ENCODE results near the gene SMURF1.

The SMURF1 gene

GRCh38 chr7:99132595-99133321 is 11.2 kb downstream of the SMURF1 start:
- no peak overlapping the region for H3K4me3 Mint-ChIP-seq
- H3K4me1 Mint-ChIP-seq (ENCODE audit: low read depth) = peaks cover 7% of the 10 kb centered on the region
- H3K9me3 Mint-ChIP-seq = no peaks in the 10 kb centered on the region
- H3K27ac Mint-ChIP-seq = no peak overlapping the region
- H3K27me3 Mint-ChIP-seq (ENCODE audit: low read depth) = no peaks in the 10 kb centered on the region
- no peaks in the 10 kb centered on the region for H3K36me3 Mint-ChIP-seq (ENCODE audit: low read depth)

GRCh38 chr7:99131290-99131689 is 12.6 kb downstream of the SMURF1 start:
- H3K27ac Mint-ChIP-seq = no peak overlapping the region

GRCh38 chr7:99129536-99129935 is 14.4 kb downstream of the SMURF1 start:
- H3K4me1 Mint-ChIP-seq (ENCODE audit: low read depth) = peaks cover 11% of the 10 kb centered on the region
- no peak overlapping the region for H3K27ac Mint-ChIP-seq
- H3K4me3 Mint-ChIP-seq = no peak overlapping the region
- no peaks in the 10 kb centered on the region for H3K36me3 Mint-ChIP-seq (ENCODE audit: low read depth)
- H3K27me3 Mint-ChIP-seq (ENCODE audit: low read depth) = no peaks in the 10 kb centered on the region
- H3K9me3 Mint-ChIP-seq = no peaks in the 10 kb centered on the region

More at GRCh38 chr7:99131290-99131689, 12.6 kb downstream of the SMURF1 start:
- H3K36me3 Mint-ChIP-seq (ENCODE audit: low read depth) = no peaks in the 10 kb centered on the region
- H3K4me1 Mint-ChIP-seq (ENCODE audit: low read depth) = peaks cover 7% of the 10 kb centered on the region
- no peaks in the 10 kb centered on the region for H3K9me3 Mint-ChIP-seq
- no peak overlapping the region for H3K4me3 Mint-ChIP-seq
- no peaks in the 10 kb centered on the region for H3K27me3 Mint-ChIP-seq (ENCODE audit: low read depth)

- Mint-ChIP-seq H3K27me3 (ENCODE audit: low read depth) (no peaks in the 10 kb centered on the region), H3K36me3 (ENCODE audit: low read depth) (no peaks in the 10 kb centered on the region), H3K27ac (no peak overlapping the region), H3K9me3 (no peaks in the 10 kb centered on the region), H3K4me3 (no peak overlapping the region), H3K4me1 (ENCODE audit: low read depth) (peaks cover 11% of the 10 kb centered on the region)
Measured at GRCh38 chr7:99129001-99129400, 14.9 kb downstream of the SMURF1 start.

- Mint-ChIP-seq H3K36me3 (ENCODE audit: low read depth) (no peaks in the 10 kb centered on the region), H3K27ac (no peak overlapping the region), H3K4me1 (ENCODE audit: low read depth) (peaks cover 8% of the 10 kb centered on the region), H3K4me3 (no peak overlapping the region), H3K9me3 (no peaks in the 10 kb centered on the region), H3K27me3 (ENCODE audit: low read depth) (no peaks in the 10 kb centered on the region)
Measured at GRCh38 chr7:99128076-99128950, 15.6 kb downstream of the SMURF1 start.

GRCh38 chr7:99127636-99128035 is 16.3 kb downstream of the SMURF1 start:
- no peak overlapping the region for H3K27ac Mint-ChIP-seq
- no peaks in the 10 kb centered on the region for H3K27me3 Mint-ChIP-seq (ENCODE audit: low read depth)
- no peaks in the 10 kb centered on the region for H3K9me3 Mint-ChIP-seq
- no peak overlapping the region for H3K4me3 Mint-ChIP-seq
- peaks cover 8% of the 10 kb centered on the region for H3K4me1 Mint-ChIP-seq (ENCODE audit: low read depth)
- peaks cover 2% of the 10 kb centered on the region for H3K36me3 Mint-ChIP-seq (ENCODE audit: low read depth)

- Mint-ChIP-seq H3K9me3 (no peaks in the 10 kb centered on the region), H3K27ac (no peak overlapping the region), H3K36me3 (ENCODE audit: low read depth) (peaks cover 3% of the 10 kb centered on the region), H3K4me1 (ENCODE audit: low read depth) (peaks cover 8% of the 10 kb centered on the region), H3K4me3 (no peak overlapping the region), H3K27me3 (ENCODE audit: low read depth) (no peaks in the 10 kb centered on the region)
Measured at GRCh38 chr7:99126921-99127553, 16.9 kb downstream of the SMURF1 start.

GRCh38 chr7:99125505-99125865 is 18.4 kb downstream of the SMURF1 start:
- peaks cover 14% of the 10 kb centered on the region for H3K36me3 Mint-ChIP-seq (ENCODE audit: low read depth)
- H3K4me1 Mint-ChIP-seq (ENCODE audit: low read depth) = peaks cover 16% of the 10 kb centered on the region
- H3K4me3 Mint-ChIP-seq = no peak overlapping the region
- no peak overlapping the region for H3K27ac Mint-ChIP-seq
- no peaks in the 10 kb centered on the region for H3K27me3 Mint-ChIP-seq (ENCODE audit: low read depth)
- H3K9me3 Mint-ChIP-seq = peaks cover 5% of the 10 kb centered on the region

- Mint-ChIP-seq H3K4me1 (ENCODE audit: low read depth) (peaks cover 20% of the 10 kb centered on the region), H3K27ac (no peak overlapping the region), H3K36me3 (ENCODE audit: low read depth) (peaks cover 18% of the 10 kb centered on the region), H3K27me3 (ENCODE audit: low read depth) (no peaks in the 10 kb centered on the region), H3K9me3 (peaks cover 10% of the 10 kb centered on the region), H3K4me3 (no peak overlapping the region)
Measured at GRCh38 chr7:99124751-99125504, 19.0 kb downstream of the SMURF1 start.

- Mint-ChIP-seq H3K27me3 (ENCODE audit: low read depth) (no peaks in the 10 kb centered on the region), H3K4me1 (ENCODE audit: low read depth) (peaks cover 20% of the 10 kb centered on the region), H3K36me3 (ENCODE audit: low read depth) (peaks cover 21% of the 10 kb centered on the region), H3K9me3 (peaks cover 14% of the 10 kb centered on the region), H3K27ac (no peak overlapping the region), H3K4me3 (no peak overlapping the region)
Measured at GRCh38 chr7:99124236-99124635, 19.7 kb downstream of the SMURF1 start.

GRCh38 chr7:99123571-99124033 is 20.3 kb downstream of the SMURF1 start:
- peaks cover 20% of the 10 kb centered on the region for H3K4me1 Mint-ChIP-seq (ENCODE audit: low read depth)
- H3K4me3 Mint-ChIP-seq = no peak overlapping the region
- no peak overlapping the region for H3K27ac Mint-ChIP-seq
- peaks cover 23% of the 10 kb centered on the region for H3K36me3 Mint-ChIP-seq (ENCODE audit: low read depth)
- H3K27me3 Mint-ChIP-seq (ENCODE audit: low read depth) = no peaks in the 10 kb centered on the region
- peaks cover 17% of the 10 kb centered on the region for H3K9me3 Mint-ChIP-seq

- peaks cover 31% of the 10 kb centered on the region for H3K36me3 Mint-ChIP-seq (ENCODE audit: low read depth)
- H3K27ac Mint-ChIP-seq = no peak overlapping the region
- peaks cover 22% of the 10 kb centered on the region for H3K4me1 Mint-ChIP-seq (ENCODE audit: low read depth)
- H3K4me3 Mint-ChIP-seq = no peak overlapping the region
- H3K9me3 Mint-ChIP-seq = peaks cover 22% of the 10 kb centered on the region
- no peaks in the 10 kb centered on the region for H3K27me3 Mint-ChIP-seq (ENCODE audit: low read depth)
Measured at GRCh38 chr7:99122762-99123161, 21.1 kb downstream of the SMURF1 start.

GRCh38 chr7:99121496-99122021 is 22.3 kb downstream of the SMURF1 start:
- Mint-ChIP-seq H3K9me3 (peaks cover 23% of the 10 kb centered on the region), H3K27me3 (ENCODE audit: low read depth) (no peaks in the 10 kb centered on the region), H3K27ac (no peak overlapping the region), H3K36me3 (ENCODE audit: low read depth) (peaks cover 31% of the 10 kb centered on the region), H3K4me1 (ENCODE audit: low read depth) (peaks cover 22% of the 10 kb centered on the region), H3K4me3 (no peak overlapping the region)

- Mint-ChIP-seq H3K4me3 (no peak overlapping the region), H3K27me3 (ENCODE audit: low read depth) (no peaks in the 10 kb centered on the region), H3K9me3 (peaks cover 23% of the 10 kb centered on the region), H3K36me3 (ENCODE audit: low read depth) (peaks cover 31% of the 10 kb centered on the region), H3K27ac (no peak overlapping the region), H3K4me1 (ENCODE audit: low read depth) (peaks cover 22% of the 10 kb centered on the region)
Measured at GRCh38 chr7:99120916-99121315, 23.0 kb downstream of the SMURF1 start.

Measured in T-helper 1 cell treated with Interleukin-12 subunit alpha and Interleukin-12 subunit beta and Interleukin-4 antibody, amounts not matched to agents 30 μg/mL and 1 μg/mL, for 36 hours (primary cell).